A549 (cell line): Measurements from ENCODE around the gene GZF1. TPM values are rescaled to one million over a fixed set of nuclear protein-coding genes. Genes with fewer than 3 reads are reported as not detected.

Experiments used
- ATAC-seq, 2 experiments: fragments of 200-7000 bp in 1 of 2; fragments of >200 bp in 1 of 2; cut with Nextera tagmentation in 1 of 2; cut with Tn5 transposase in 1 of 2; 3 replicates each; pipeline versions ENCODE4 v1.8.0 to v1.9.1; 2018 to 2020; ENCODE audit warnings: mild to moderate bottlenecking in 1 of 2, moderate library complexity in 1 of 2
- CTCF ChIA-PET: fragments of 300-600 bp; sonication (Branson Sonifier 250); formaldehyde crosslinking; extraction: SDS; loops from one replicate; lab custom pipeline; 2021; ENCODE audit warnings: antibody characterized with exemption, inconsistent platforms; lab: Yijun Ruan, JAX
- POLR2A ChIA-PET: fragments of 350-600 bp; formaldehyde crosslinking; extraction: SDS; loops from one replicate; lab custom pipeline; 2021; ENCODE audit warnings: antibody characterized with exemption, inconsistent platforms; lab: Yijun Ruan, JAX
- DNase-seq, 2 experiments: peaks; one replicate each; pipeline versions ENCODE4 v3.0.0 to v3.0.0-alpha.2; 2011 to 2016; ENCODE audit warnings: low read depth in 1 of 2, low spot score in 1 of 2
- FAIRE-seq: peaks from 2 replicates; lab custom pipeline; 2011; peaks lifted over from hg19 to GRCh38; lab: Jason Lieb, UNC
- H3K27ac ChIP-seq, 2 experiments: fragments of >200 bp; sonication (Bioruptor Twin); formaldehyde crosslinking; 3 replicates each; pipeline ENCODE4 v1.5.1; 2016 to 2017
- H3K4me1 ChIP-seq: fragments of >200 bp; sonication (Bioruptor Twin); formaldehyde crosslinking; 3 replicates; pipeline ENCODE4 v1.6.1; 2016
- H3K4me2 ChIP-seq: fragments of >200 bp; sonication (Bioruptor Twin); formaldehyde crosslinking; 3 replicates; pipeline ENCODE4 v1.6.1; 2016
- H3K4me3 ChIP-seq: fragments of >200 bp; sonication (Bioruptor Twin); formaldehyde crosslinking; 3 replicates; pipeline ENCODE4 v1.5.1; 2016
- H3K9me3 ChIP-seq: fragments of >200 bp; sonication (Bioruptor Twin); formaldehyde crosslinking; 3 replicates; pipeline ENCODE4 v1.6.1; 2016
- ATOH8 ChIP-seq: fragments of 250-450 bp; sonication (Bioruptor Pico); IDR thresholded peaks from 2 replicates; pipeline ENCODE4 v1.5.0; 2020; ENCODE audit warnings: low read depth, mild to moderate bottlenecking, moderate library complexity
- CBX8 ChIP-seq: fragments of 200-600 bp; sonication (generic); IDR thresholded peaks from 2 replicates; pipeline ENCODE4 v1.6.1; 2016
- CEBPB ChIP-seq, 2 experiments: fragments of >200 bp in 1 of 2; sonication (Bioruptor Twin) in 1 of 2; formaldehyde crosslinking in 1 of 2; IDR thresholded peaks; 2 replicates each; pipeline ENCODE4 v1.6.1; 2012 to 2016
- CHD4 ChIP-seq: fragments of 200-600 bp; sonication (generic); IDR thresholded peaks from 2 replicates; pipeline ENCODE4 v1.6.1; 2016; ENCODE audit warnings: antibody characterized with exemption, mild to moderate bottlenecking, borderline replicate concordance
- EHF ChIP-seq: fragments of 250-450 bp; sonication (Bioruptor Pico); IDR thresholded peaks from 2 replicates; pipeline ENCODE4 v1.5.0; 2020; ENCODE audit warnings: mild to moderate bottlenecking
- EHMT2 ChIP-seq: fragments of 200-600 bp; sonication (generic); IDR thresholded peaks from 2 replicates; pipeline ENCODE4 v1.6.1; 2016; ENCODE audit warnings: antibody characterized with exemption, low read depth, mild to moderate bottlenecking, moderate library complexity
- ELK1 ChIP-seq: fragments of 150-350 bp; IDR thresholded peaks from 2 replicates; pipeline ENCODE4 v1.6.1; 2014; ENCODE audit warnings: low read depth, mild to moderate bottlenecking, low read length
- FOSL2 ChIP-seq, 2 experiments: fragments of 450-650 bp in 1 of 2; fragments of >200 bp in 1 of 2; sonication (Bioruptor Twin) in 1 of 2; formaldehyde crosslinking; IDR thresholded peaks; 2 replicates each; pipeline versions ENCODE4 v1.5.0 to v1.6.1; 2016 to 2020; ENCODE audit warnings: mild to moderate bottlenecking in 1 of 2, moderate library complexity in 1 of 2
- FOXS1 ChIP-seq: fragments of 250-450 bp; sonication (Bioruptor Pico); IDR thresholded peaks from 2 replicates; pipeline ENCODE4 v1.5.0; 2020; ENCODE audit warnings: mild to moderate bottlenecking, moderate library complexity
- GATA3 ChIP-seq: IDR thresholded peaks from 2 replicates; pipeline ENCODE4 v1.6.1; 2012; ENCODE audit warnings: borderline replicate concordance
- HES2 ChIP-seq: fragments of >200 bp; sonication (Bioruptor Twin); formaldehyde crosslinking; IDR thresholded peaks from 2 replicates; pipeline ENCODE4 v1.6.1; 2016
- HMGXB4 ChIP-seq: fragments of 250-450 bp; sonication (Bioruptor Pico); IDR thresholded peaks from 2 replicates; pipeline ENCODE4 v1.5.0; 2021; ENCODE audit warnings: mild to moderate bottlenecking, moderate library complexity, borderline replicate concordance
- HOXB13 ChIP-seq: fragments of 250-450 bp; sonication (Bioruptor Pico); IDR thresholded peaks from 2 replicates; pipeline ENCODE4 v1.5.0; 2020; ENCODE audit warnings: low read depth, mild to moderate bottlenecking, moderate library complexity
- HOXB5 ChIP-seq: fragments of 250-450 bp; sonication (Bioruptor Pico); IDR thresholded peaks from 2 replicates; pipeline ENCODE4 v1.5.0; 2020; ENCODE audit warnings: mild to moderate bottlenecking, moderate library complexity
- JUN ChIP-seq, 2 experiments: fragments of >200 bp; sonication (Bioruptor Twin); formaldehyde crosslinking; IDR thresholded peaks; 2 replicates in 1 of 2; 3 replicates in 1 of 2; pipeline ENCODE4 v1.6.1; 2016 to 2017
- KDM1A ChIP-seq: fragments of 200-600 bp; sonication (generic); IDR thresholded peaks from 2 replicates; pipeline ENCODE4 v1.6.1; 2016; ENCODE audit warnings: low read depth, mild to moderate bottlenecking
- KDM5A ChIP-seq: fragments of 200-600 bp; sonication (generic); IDR thresholded peaks from 2 replicates; pipeline ENCODE4 v1.6.1; 2016; ENCODE audit warnings: antibody characterized with exemption, mild to moderate bottlenecking
- MAFK ChIP-seq: fragments of 450-650 bp; IDR thresholded peaks from 2 replicates; pipeline ENCODE4 v1.6.1; 2014; ENCODE audit not compliant: partially characterized antibody
- MYC ChIP-seq: IDR thresholded peaks from 2 replicates; pipeline ENCODE4 v1.6.1; 2012; ENCODE audit warnings: mild to moderate bottlenecking, inconsistent platforms, low read length, improper control_type of control experiment, borderline replicate concordance
- NPAS2 ChIP-seq: fragments of 250-450 bp; sonication (Bioruptor Pico); IDR thresholded peaks from 2 replicates; pipeline ENCODE4 v1.8.0; 2022; ENCODE audit warnings: mild to moderate bottlenecking, moderate library complexity, borderline replicate concordance
- NR3C1 ChIP-seq: fragments of >200 bp; sonication (Bioruptor Twin); formaldehyde crosslinking; IDR thresholded peaks from 3 replicates; pipeline ENCODE4 v1.6.1; 2017
- PBX3 ChIP-seq: IDR thresholded peaks from 2 replicates; pipeline ENCODE4 v1.6.1; 2012
- RAD21 ChIP-seq, 2 experiments: fragments of >200 bp in 1 of 2; sonication (Bioruptor Twin) in 1 of 2; formaldehyde crosslinking in 1 of 2; IDR thresholded peaks in 1 of 2; conservative IDR thresholded peaks in 1 of 2; 2 replicates in 1 of 2; 3 replicates in 1 of 2; pipeline ENCODE4 v1.6.1; 2012 to 2018; ENCODE audit warnings: inconsistent platforms in 1 of 2
- RARB ChIP-seq: fragments of 250-450 bp; sonication (Bioruptor Pico); IDR thresholded peaks from 2 replicates; pipeline ENCODE4 v1.8.0; 2021; ENCODE audit warnings: mild to moderate bottlenecking, moderate library complexity
- SREBF2 ChIP-seq: fragments of 450-650 bp; IDR thresholded peaks from 2 replicates; pipeline ENCODE4 v1.6.1; 2014; ENCODE audit warnings: mild to moderate bottlenecking, moderate library complexity
- TP53 ChIP-seq: fragments of 250-450 bp; sonication (Bioruptor Pico); IDR thresholded peaks from 2 replicates; pipeline ENCODE4 v1.5.0; 2021; ENCODE audit warnings: mild to moderate bottlenecking, moderate library complexity
- USF2 ChIP-seq: fragments of 450-650 bp; IDR thresholded peaks from 2 replicates; pipeline ENCODE4 v1.6.1; 2014; ENCODE audit warnings: antibody characterized with exemption
- ZSCAN20 ChIP-seq: fragments of 250-450 bp; sonication (Bioruptor Pico); IDR thresholded peaks from 2 replicates; pipeline ENCODE4 v1.8.0; 2022; ENCODE audit warnings: mild to moderate bottlenecking, moderate library complexity
- WGBS: methylation state at CpG from one replicate; pipeline ENCODE4 v1.1.6; 2017; ENCODE audit errors: missing lambda C conversion rate; 5-methylcytosine and 5-hydroxymethylcytosine counted together
- polyA plus RNA-seq, 4 experiments: library from polyadenylated mRNA; depleted of rRNA in 3 of 4; stranded (reverse); fragments of >200 nt; fragmentation: RNase III in 1 of 4; extraction: RNeasy Plus Mini Kit Qiagen cat#74134 plus additional on column Dnase treatment in 1 of 4; gene quantifications; 2 replicates in 3 of 4; 3 replicates in 1 of 4; pipeline ENCODE4 v1.2.3, GENCODE V29; 2011 to 2017

Gene GZF1
- polyA plus RNA-seq, 2 of the 4 experiments (the other 2 are of a cell fraction): 13.2 to 24.7 TPM

GRCh38 chr20:23367770-23368169, 5.8 kb downstream of the GZF1 start:
- no peak overlapping the region for H3K4me3 ChIP-seq
- ATAC-seq (no peak), DNase-seq (no peak), FAIRE-seq (no peak)
- H3K4me2 ChIP-seq: peak overlapping the region; percentile 3; the same call in 1 of the 3 replicates
- TF ChIP-seq USF2 (no peak), ELK1 (no peak), HES2 (no peak), CHD4 (no peak), MYC (no peak), RAD21 (conservative IDR thresholded peaks at IDR 0.05 in 1 of 2, IDR thresholded peaks at IDR 0.05 in 1 of 2) (no peak), FOSL2 (IDR thresholded peaks at IDR 0.05) (no peak), FOSL2 (CRISPR knock-in tag; IDR thresholded peaks at IDR 0.05) (no peak), CEBPB (IDR thresholded peaks at IDR 0.05) (no peak), CBX8 (no peak), RARB (CRISPR knock-in tag) (no peak), HOXB13 (CRISPR knock-in tag) (no peak), HMGXB4 (CRISPR knock-in tag) (no peak), GATA3 (no peak), NPAS2 (no peak), ZSCAN20 (no peak), HOXB5 (CRISPR knock-in tag) (no peak), JUN (IDR thresholded peaks at IDR 0.05) (no peak), NR3C1 (no peak), EHMT2 (no peak)
- no peak overlapping the region for H3K27ac ChIP-seq
- peaks cover 40% of the 10 kb centered on the region for H3K4me1 ChIP-seq
- ChIA-PET CTCF (interaction anchor here (0.9 to 1.2 kb wide), 2 partner anchors 9 to 28 kb away, joined by 3 to 4 read pairs; no protein-coding TSS in a partner anchor), POLR2A (interaction anchor here (1.3 kb wide), 1 partner anchor 17 kb away, joined by 4 read pairs; the partner anchor contains the start of gene NXT1)
- H3K9me3 ChIP-seq: no peaks in the 10 kb centered on the region

GRCh38 chr20:23368316-23369071, 6.5 kb downstream of the GZF1 start:
- Histone ChIP-seq H3K9me3 (no peaks in the 10 kb centered on the region), H3K27ac (no peak overlapping the region), H3K4me2 (peak overlapping the region; percentile 3; the same call in 1 of the 3 replicates), H3K4me3 (no peak overlapping the region), H3K4me1 (peaks cover 32% of the 10 kb centered on the region)
- no peak for FAIRE-seq
- no peak for ATAC-seq
- CTCF ChIA-PET: interaction anchor here (0.9 to 1.2 kb wide), 3 partner anchors 10 to 68 kb away, joined by 3 to 4 read pairs (median 3); no protein-coding TSS in a partner anchor
- no peak for DNase-seq
- WGBS: 92% methylated on average over 2 of the region's 2 CpGs
- POLR2A ChIA-PET: interaction anchor here (1.3 kb wide), 1 partner anchor 18 kb away, joined by 4 read pairs; the partner anchor contains the start of gene NXT1
- no peak for TF ChIP-seq KDM5A
- no peak for TF ChIP-seq HOXB5 (CRISPR knock-in tag)
- no peak for TF ChIP-seq SREBF2
- TF ChIP-seq MAFK: no peak
- TF ChIP-seq ATOH8 (CRISPR knock-in tag): no peak
- no peak for TF ChIP-seq EHMT2
- no peak for TF ChIP-seq TP53 (CRISPR knock-in tag)
- no peak for TF ChIP-seq USF2
- TF ChIP-seq KDM1A: no peak
- no peak for TF ChIP-seq PBX3
- no peak for TF ChIP-seq EHF (CRISPR knock-in tag)
- no peak for TF ChIP-seq FOXS1 (CRISPR knock-in tag)
